Mesenchymal stem cell (in vitro differentiated cells and primary cell): ENCODE measurements around the gene MINDY1.

ENCODE experiments used
- DNase-seq: peaks from one replicate; pipeline ENCODE4 v3.0.0-alpha.2; 2013
- H2AFZ ChIP-seq: one replicate; pipeline ENCODE4 v1.6.1; 2013; ENCODE audit warnings: low read depth, mild to moderate bottlenecking, control low read depth, inconsistent platforms, low read length, moderate library complexity
- H2AK5ac ChIP-seq: 2 replicates; pipeline ENCODE4 v1.6.1; 2013; ENCODE audit warnings: low read length, moderate library complexity, mild to moderate bottlenecking, inconsistent platforms; ENCODE audit not compliant: severe bottlenecking
- H2BK120ac ChIP-seq: one replicate; pipeline ENCODE4 v1.6.1; 2013; ENCODE audit warnings: low read depth, mild to moderate bottlenecking, inconsistent platforms, low read length, moderate library complexity
- H2BK12ac ChIP-seq, 2 experiments: one replicate each; pipeline ENCODE4 v1.6.1; 2013; ENCODE audit warnings: inconsistent platforms in 2 of 2, low read length in 2 of 2, mild to moderate bottlenecking in 2 of 2, moderate library complexity in 2 of 2, control low read depth in 1 of 2
- H2BK15ac ChIP-seq: one replicate; pipeline ENCODE4 v1.6.1; 2013; ENCODE audit warnings: mild to moderate bottlenecking, low read depth, inconsistent platforms; ENCODE audit not compliant: poor library complexity, severe bottlenecking
- H2BK5ac ChIP-seq: 2 replicates; pipeline ENCODE4 v1.6.1; 2013; ENCODE audit warnings: low read depth, mild to moderate bottlenecking, low read length, control low read depth, inconsistent platforms; ENCODE audit not compliant: poor library complexity, severe bottlenecking
- H3K14ac ChIP-seq, 2 experiments: one replicate each; pipeline ENCODE4 v1.6.1; 2013; ENCODE audit warnings: inconsistent platforms in 2 of 2, low read length in 2 of 2, control low read depth in 1 of 2, mild to moderate bottlenecking in 1 of 2, moderate library complexity in 1 of 2
- H3K18ac ChIP-seq, 2 experiments: one replicate each; pipeline ENCODE4 v1.6.1; 2013; ENCODE audit warnings: inconsistent platforms in 2 of 2, low read length in 2 of 2, control low read depth in 1 of 2, low read depth in 1 of 2, mild to moderate bottlenecking in 1 of 2
- H3K23ac ChIP-seq, 2 experiments: one replicate each; pipeline ENCODE4 v1.6.1; 2013; ENCODE audit warnings: inconsistent platforms in 2 of 2, low read length in 2 of 2, mild to moderate bottlenecking in 2 of 2, moderate library complexity in 2 of 2, control low read depth in 1 of 2
- H3K27ac ChIP-seq: 2 replicates; pipeline ENCODE4 v1.5.1; 2013; ENCODE audit warnings: mild to moderate bottlenecking, moderate library complexity, low read length, control low read depth, inconsistent platforms; ENCODE audit not compliant: poor library complexity, severe bottlenecking
- H3K27me3 ChIP-seq, 2 experiments: 2 replicates each; pipeline versions ENCODE4 v1.6.1 to v1.7.0; 2013; ENCODE audit warnings: low read length in 2 of 2, mild to moderate bottlenecking in 2 of 2, moderate library complexity in 2 of 2, control low read depth in 1 of 2, inconsistent platforms in 1 of 2; ENCODE audit not compliant: control insufficient read depth in 1 of 2, insufficient read depth in 1 of 2
- H3K36me3 ChIP-seq, 2 experiments: 2 replicates each; pipeline versions ENCODE4 v1.6.1 to v1.7.0; 2013; ENCODE audit warnings: low read length in 2 of 2, control low read depth in 1 of 2, inconsistent platforms in 1 of 2, low read depth in 1 of 2, mild to moderate bottlenecking in 1 of 2; ENCODE audit not compliant: insufficient read depth in 2 of 2, control insufficient read depth in 1 of 2
- H3K4ac ChIP-seq, 2 experiments: one replicate each; pipeline ENCODE4 v1.6.1; 2013; ENCODE audit warnings: inconsistent platforms in 2 of 2, low read length in 2 of 2, mild to moderate bottlenecking in 2 of 2, moderate library complexity in 2 of 2, control low read depth in 1 of 2, low read depth in 1 of 2
- H3K4me1 ChIP-seq: 2 replicates; pipeline ENCODE4 v1.6.1; 2013; ENCODE audit warnings: low read depth, low read length, control low read depth; ENCODE audit not compliant: control insufficient read depth, insufficient read depth
- H3K4me2 ChIP-seq: 2 replicates; pipeline ENCODE4 v1.6.1; 2013; ENCODE audit warnings: low read length, mild to moderate bottlenecking, inconsistent platforms; ENCODE audit not compliant: poor library complexity, severe bottlenecking
- H3K4me3 ChIP-seq, 2 experiments: 2 replicates each; pipeline versions ENCODE4 v1.5.1 to v1.7.0; 2013; ENCODE audit warnings: low read length in 2 of 2, mild to moderate bottlenecking in 2 of 2, control low read depth in 1 of 2, low read depth in 1 of 2; ENCODE audit not compliant: insufficient read depth in 1 of 2
- H3K79me1 ChIP-seq: replicated peaks from 2 replicates; pipeline ENCODE4 v1.6.1; 2013; ENCODE audit warnings: mild to moderate bottlenecking, control low read depth, low read length, inconsistent platforms; ENCODE audit not compliant: poor library complexity, severe bottlenecking
- H3K9ac ChIP-seq: 2 replicates; pipeline ENCODE4 v1.7.0; 2013; ENCODE audit warnings: mild to moderate bottlenecking, low read length, moderate library complexity
- H3K9me3 ChIP-seq: 2 replicates; pipeline ENCODE4 v1.7.0; 2013; ENCODE audit warnings: mild to moderate bottlenecking, low read length; ENCODE audit not compliant: control insufficient read depth
- H4K8ac ChIP-seq: one replicate; pipeline ENCODE4 v1.6.1; 2013; ENCODE audit warnings: inconsistent platforms, mild to moderate bottlenecking, low read length, moderate library complexity
- H4K91ac ChIP-seq: one replicate; pipeline ENCODE4 v1.6.1; 2013; ENCODE audit warnings: mild to moderate bottlenecking, low read length, inconsistent platforms
- WGBS: methylation state at CpG from one replicate; pipeline ENCODE4 v1.1.7; 2013; ENCODE audit warnings: mixed read lengths; 5-methylcytosine and 5-hydroxymethylcytosine counted together

Gene MINDY1

DNA sequence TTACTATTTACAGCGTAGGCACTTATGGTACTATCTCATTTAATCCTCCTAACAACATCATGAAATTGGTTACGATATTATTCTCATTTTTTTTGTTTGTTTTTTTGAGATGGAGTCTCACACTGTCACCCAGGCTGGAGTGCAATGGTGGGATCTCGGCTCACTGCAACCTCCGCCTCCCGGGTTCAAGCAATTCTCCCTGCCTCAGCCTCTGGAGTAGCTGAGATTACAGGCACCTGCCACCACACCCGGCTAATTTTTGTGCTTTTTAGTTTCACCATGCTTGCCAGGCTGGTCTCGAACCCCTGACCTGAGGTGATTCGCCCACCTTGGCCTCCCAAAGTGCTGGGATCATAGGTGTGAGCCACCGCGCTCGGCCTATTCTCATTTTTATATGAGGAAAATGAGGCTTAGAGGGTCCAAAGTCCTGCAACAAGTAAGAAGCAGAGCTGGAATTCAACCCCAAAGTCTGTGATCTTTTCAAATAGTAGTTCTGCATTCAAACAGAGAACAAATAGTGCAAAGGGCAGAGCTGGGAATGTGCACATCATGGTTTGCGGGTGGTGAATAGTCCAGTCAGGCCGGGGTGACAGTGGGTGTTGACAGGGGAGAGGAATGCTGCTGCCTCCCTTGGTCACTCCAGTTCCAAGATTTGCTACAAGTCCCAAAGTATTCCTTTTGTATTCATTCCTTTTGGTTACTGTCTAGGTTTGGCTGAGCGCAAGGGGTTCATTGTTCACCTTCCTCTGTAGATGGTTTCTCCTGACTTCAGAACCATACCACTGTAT, 6.2 kb upstream of the MINDY1 start:
- no peak for DNase-seq
- H3K14ac ChIP-seq, result no peak overlapping the region
- no peak overlapping the region for H3K9ac ChIP-seq
- H2BK15ac ChIP-seq, result no peak overlapping the region
- no peaks in the 10 kb centered on the region for H3K9me3 ChIP-seq
- no peak overlapping the region for H2BK120ac ChIP-seq
- peak overlapping the region; percentile 17 for H3K4me2 ChIP-seq
- no peak overlapping the region for H4K8ac ChIP-seq
- peak overlapping the region; percentile 58 for H3K27ac ChIP-seq
- WGBS, result 96% methylated on average over 13 of the region's 14 CpGs
- H3K4ac ChIP-seq, result no peak overlapping the region
- H3K4me1 ChIP-seq, result peaks cover 8% of the 10 kb centered on the region
- no peak overlapping the region for H2BK5ac ChIP-seq
- H3K4me3 ChIP-seq, result no peak overlapping the region
- peaks cover 0 to 3% of the 10 kb centered on the region in 2 experiments for H3K36me3 ChIP-seq
- no peak overlapping the region for H2AFZ ChIP-seq
- peak overlapping the region in 1 of 2 experiments; percentile 61 for H3K18ac ChIP-seq
- H3K23ac ChIP-seq, result no peak overlapping the region
- H3K27me3 ChIP-seq, result no peaks in the 10 kb centered on the region
- H4K91ac ChIP-seq, result no peak overlapping the region
- peak overlapping the region in 1 of 2 experiments; percentile 11 for H2BK12ac ChIP-seq
- peaks cover 22% of the 10 kb centered on the region for H3K79me1 ChIP-seq
- no peak overlapping the region for H2AK5ac ChIP-seq

DNA sequence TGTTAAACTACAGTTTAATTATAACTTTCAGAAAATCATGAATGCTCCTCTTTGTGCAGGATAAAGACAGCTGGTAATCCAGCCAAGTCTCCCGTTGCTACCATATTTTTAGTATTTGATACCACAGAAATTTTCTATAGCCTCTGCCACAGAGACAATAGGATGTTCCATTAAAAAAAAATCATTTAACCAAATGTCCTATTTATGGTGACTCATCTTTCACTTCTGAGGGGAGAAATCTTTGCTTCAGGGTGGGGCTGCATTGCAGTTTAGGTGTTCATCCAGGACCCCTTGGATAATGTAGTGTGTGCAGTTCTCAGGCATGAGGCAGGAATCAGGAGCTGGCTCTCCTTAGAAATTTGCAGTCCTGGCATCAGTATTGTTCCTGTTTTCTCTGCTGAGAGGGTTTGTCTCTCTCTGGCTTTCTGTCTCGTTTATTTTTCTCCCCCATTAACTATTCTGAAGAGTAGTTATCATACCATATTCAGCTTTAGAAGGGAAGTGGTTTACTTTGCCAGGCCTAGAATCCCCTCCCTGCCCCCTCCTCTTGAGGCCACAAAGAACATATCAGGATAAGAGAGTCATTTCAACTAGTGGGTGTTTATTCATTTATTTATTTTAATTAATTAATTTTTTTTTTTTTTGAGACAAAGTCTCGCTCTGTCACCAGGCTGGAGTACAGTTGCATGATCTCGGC, 4.6 kb upstream of the MINDY1 start:
- Histone ChIP-seq H3K9me3 (no peaks in the 10 kb centered on the region), H3K14ac (no peak overlapping the region), H3K4me2 (no peak overlapping the region), H2AFZ (no peak overlapping the region), H3K4ac (no peak overlapping the region), H3K9ac (peak overlapping the region; percentile 38), H3K79me1 (peaks cover 20% of the 10 kb centered on the region), H2BK5ac (no peak overlapping the region), H2AK5ac (no peak overlapping the region), H2BK15ac (no peak overlapping the region), H4K8ac (no peak overlapping the region), H4K91ac (no peak overlapping the region), H3K4me3 (no peak overlapping the region), H2BK12ac (no peak overlapping the region), H3K36me3 (no peaks in the 10 kb centered on the region), H2BK120ac (no peak overlapping the region), H3K27ac (no peak overlapping the region), H3K18ac (no peak overlapping the region), H3K23ac (no peak overlapping the region), H3K4me1 (peaks cover 12% of the 10 kb centered on the region), H3K27me3 (no peaks in the 10 kb centered on the region)
- DNase-seq, result no peak
- WGBS, result over 99% methylated on average over 3 of the region's 4 CpGs

DNA sequence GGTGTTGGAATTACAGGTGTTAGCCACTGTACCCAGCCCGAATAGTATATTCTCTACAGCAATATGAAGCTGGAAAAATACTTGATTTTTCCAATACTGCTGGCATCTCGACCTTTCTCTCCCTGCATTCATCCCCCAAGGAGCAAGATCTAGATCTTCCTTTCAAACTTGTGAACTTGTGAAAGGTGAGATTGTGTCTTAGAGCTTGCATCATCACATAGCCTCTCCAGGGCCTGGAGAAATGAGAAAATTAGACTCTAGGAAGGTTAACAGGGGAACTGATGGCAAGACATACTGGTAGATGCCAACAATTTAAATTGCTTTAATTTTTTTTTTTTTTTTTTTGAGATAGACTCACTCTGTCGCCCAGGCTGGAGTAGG, 3.6 kb upstream of the MINDY1 start:
- Histone ChIP-seq H2BK12ac (no peak overlapping the region), H3K23ac (no peak overlapping the region), H3K79me1 (peaks cover 17% of the 10 kb centered on the region), H4K91ac (no peak overlapping the region), H2AK5ac (no peak overlapping the region), H3K9ac (no peak overlapping the region), H3K18ac (no peak overlapping the region), H2BK5ac (no peak overlapping the region), H4K8ac (no peak overlapping the region), H2BK120ac (no peak overlapping the region), H3K9me3 (no peaks in the 10 kb centered on the region), H2BK15ac (no peak overlapping the region), H3K14ac (no peak overlapping the region), H3K36me3 (no peaks in the 10 kb centered on the region), H2AFZ (no peak overlapping the region), H3K4ac (no peak overlapping the region), H3K4me3 (no peak overlapping the region), H3K27ac (no peak overlapping the region), H3K27me3 (no peaks in the 10 kb centered on the region), H3K4me1 (peaks cover 15% of the 10 kb centered on the region), H3K4me2 (no peak overlapping the region)
- WGBS, result 91% methylated on average over 1 of the region's 3 CpGs
- DNase-seq, result no peak

DNA sequence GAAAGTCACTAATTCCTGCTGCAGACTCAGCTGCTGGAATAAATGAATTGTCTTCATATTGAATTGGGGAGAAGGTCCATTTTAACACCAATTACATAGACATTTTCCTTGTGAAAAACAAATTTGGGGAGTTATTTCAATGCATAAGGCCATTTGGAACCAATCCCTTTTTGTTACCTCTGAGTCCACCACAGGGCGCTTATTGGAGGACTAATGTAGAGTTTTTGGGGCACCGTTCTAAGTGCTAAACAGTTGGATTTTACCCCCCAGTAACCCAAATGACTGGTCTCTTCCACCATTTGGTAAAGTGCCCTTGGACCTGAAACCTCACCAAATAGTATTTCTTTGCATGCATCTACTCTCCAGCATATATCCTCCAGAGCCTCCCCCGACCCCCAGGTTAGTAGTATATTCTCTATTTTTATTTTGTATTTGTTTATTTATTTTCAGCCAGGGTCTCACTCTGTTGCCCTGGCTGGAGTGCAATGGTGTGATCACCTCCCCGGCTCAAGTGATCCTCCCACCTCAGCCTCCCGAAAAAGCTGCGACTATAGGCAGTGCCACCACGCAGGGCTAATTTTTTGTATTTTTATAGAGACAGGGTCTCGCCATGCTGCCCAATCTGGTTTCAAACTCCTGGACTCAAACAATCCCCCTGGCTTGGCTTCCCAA, 3.1 kb upstream of the MINDY1 start:
- no peak overlapping the region for H2BK5ac ChIP-seq
- H3K9ac ChIP-seq, result peak overlapping the region; percentile 97
- no peak overlapping the region for H2BK12ac ChIP-seq
- peak overlapping the region; percentile 46 for H3K27ac ChIP-seq
- WGBS, result 100% methylated on average over 7 of the region's 8 CpGs
- no peak overlapping the region for H2BK15ac ChIP-seq
- H3K36me3 ChIP-seq, result no peaks in the 10 kb centered on the region
- no peak overlapping the region for H4K91ac ChIP-seq
- no peak overlapping the region for H3K23ac ChIP-seq
- no peak overlapping the region for H3K4me2 ChIP-seq
- no peak overlapping the region for H2AFZ ChIP-seq
- no peak overlapping the region for H3K14ac ChIP-seq
- no peak overlapping the region for H3K4ac ChIP-seq
- H4K8ac ChIP-seq, result no peak overlapping the region
- no peaks in the 10 kb centered on the region for H3K27me3 ChIP-seq
- H3K79me1 ChIP-seq, result peaks cover 17% of the 10 kb centered on the region
- peak overlapping the region in 1 of 2 experiments; percentile 93 for H3K4me3 ChIP-seq
- H3K9me3 ChIP-seq, result no peaks in the 10 kb centered on the region
- DNase-seq, result no peak
- H2BK120ac ChIP-seq, result no peak overlapping the region
- H3K18ac ChIP-seq, result no peak overlapping the region
- H2AK5ac ChIP-seq, result no peak overlapping the region
- peaks cover 16% of the 10 kb centered on the region for H3K4me1 ChIP-seq
